AG04450 (cell line): ENCODE results near the gene SUDS3. TPM values are rescaled to one million over a fixed set of nuclear protein-coding genes. Genes with fewer than 3 reads are reported as not detected.
A peak's percentile ranks its signal among the peaks of the same experiment; 100 is the strongest.

Experiments used
- CTCF ChIA-PET: fragments of 300-600, 350-600 bp; formaldehyde crosslinking; extraction: SDS; loops from one replicate; lab custom pipeline; 2022; ENCODE audit warnings: antibody characterized with exemption, inconsistent platforms; lab: Charles Lee
- POLR2A ChIA-PET: fragments of 350-600 bp; formaldehyde crosslinking; extraction: SDS; loops from one replicate; lab custom pipeline; 2021; ENCODE audit warnings: antibody characterized with exemption, inconsistent platforms; lab: Yijun Ruan, JAX
- DNase-seq: peaks from one replicate; pipeline ENCODE4 v3.0.0-alpha.2; 2011; ENCODE audit warnings: low read depth, low spot score
- H3K27ac ChIP-seq: one replicate; pipeline ENCODE4 v1.5.1; 2012; ENCODE audit warnings: low read depth, low read length, control low read depth
- H3K27me3 ChIP-seq: one replicate; pipeline ENCODE4 v1.6.0; 2012; ENCODE audit warnings: low read length; ENCODE audit not compliant: control insufficient read depth, insufficient read depth
- H3K4me3 ChIP-seq: 2 replicates; pipeline ENCODE4 v1.5.1; 2011; ENCODE audit warnings: mild to moderate bottlenecking, low read depth, low read length, control low read depth
- H3K9me3 ChIP-seq: 2 replicates; pipeline ENCODE4 v1.5.1; 2012; ENCODE audit warnings: low read length; ENCODE audit not compliant: control insufficient read depth, insufficient read depth
- CTCF ChIP-seq: IDR thresholded peaks from 2 replicates; pipeline ENCODE4 v1.5.1; 2011; ENCODE audit warnings: low read depth, low read length, control low read depth, inconsistent platforms
- polyA plus RNA-seq: library from polyadenylated mRNA; depleted of rRNA; stranded (reverse); fragments of >200 nt; gene quantifications from 2 replicates; pipeline ENCODE4 v1.2.3, GENCODE V29; 2011

Gene SUDS3
- polyA plus RNA-seq, 1 experiment, result 28.9 TPM

- TF ChIP-seq CTCF, result no peak
- ChIA-PET CTCF (interaction anchor here (0.6 to 1.9 kb wide), 5 partner anchors 9 to 203 kb away, joined by 3 to 10 read pairs (median 4); no protein-coding TSS in a partner anchor), POLR2A (interaction anchor here (0.6 to 0.7 kb wide), 2 partner anchors 10 to 63 kb away, joined by 3 to 6 read pairs; no protein-coding TSS in a partner anchor)
- Histone ChIP-seq H3K9me3 (peaks cover 2% of the 10 kb centered on the region; the same call in 1 of the 2 replicates), H3K4me3 (no peak overlapping the region), H3K27me3 (no peaks in the 10 kb centered on the region), H3K27ac (no peak overlapping the region)
- DNase-seq, result no peak
Observed at GRCh38 chr12:118368821-118369220, 7.5 kb upstream of the SUDS3 start.

- H3K4me3 ChIP-seq, result peak overlapping the region; percentile 92
- no peak overlapping the region for H3K27ac ChIP-seq
- ChIA-PET POLR2A (interaction anchor here (1.1 kb wide), 1 partner anchor 64 kb away, joined by 9 read pairs; no protein-coding TSS in a partner anchor), CTCF (interaction anchor here (0.8 to 1.9 kb wide), 5 partner anchors 7 to 206 kb away, joined by 4 to 10 read pairs (median 5); no protein-coding TSS in a partner anchor)
- no peak for DNase-seq
- no peaks in the 10 kb centered on the region for H3K27me3 ChIP-seq
- no peak for TF ChIP-seq CTCF
- H3K9me3 ChIP-seq, result peaks cover 2% of the 10 kb centered on the region; the same call in 1 of the 2 replicates
Observed at GRCh38 chr12:118370601-118371000, 5.8 kb upstream of the SUDS3 start.

GRCh38 chr12:118371321-118372282, 4.8 kb upstream of the SUDS3 start:
- ChIA-PET CTCF (interaction anchor here (0.8 to 1.6 kb wide), 4 partner anchors 13 to 207 kb away, joined by 4 to 10 read pairs (median 4); no protein-coding TSS in a partner anchor), POLR2A (interaction anchor here (0.8 to 1.1 kb wide), 2 partner anchors 12 to 65 kb away, joined by 3 to 9 read pairs; no protein-coding TSS in a partner anchor)
- Histone ChIP-seq H3K27ac (no peak overlapping the region), H3K27me3 (no peaks in the 10 kb centered on the region), H3K4me3 (peak overlapping the region; percentile 92), H3K9me3 (peaks cover 2% of the 10 kb centered on the region; the same call in 1 of the 2 replicates)
- DNase-seq, result no peak
- TF ChIP-seq CTCF, result no peak

- TF ChIP-seq CTCF, result no peak
- Histone ChIP-seq H3K27me3 (no peaks in the 10 kb centered on the region), H3K9me3 (peaks cover 2% of the 10 kb centered on the region; the same call in 1 of the 2 replicates), H3K27ac (peak within 1 kb of the TSS; percentile 57), H3K4me3 (peak within 1 kb of the TSS; percentile 92)
- CTCF ChIA-PET, result interaction anchor here (0.7 to 2.4 kb wide), 4 partner anchors 32 to 207 kb away, joined by 3 to 26 read pairs (median 4); no protein-coding TSS in a partner anchor
- DNase-seq, result peak; percentile 96
- POLR2A ChIA-PET, result interaction anchor here (0.7 to 1.7 kb wide), 9 partner anchors 14 to 248 kb away, joined by 3 to 10 read pairs (median 5); no protein-coding TSS in a partner anchor
Observed at GRCh38 chr12:118372541-118373495, 3.5 kb upstream of the SUDS3 start, which contains the start of gene TAOK3. TAOK3 (minus strand) TSS chr12:118372907; CDS start chr12:118255567, 117,340 bp downstream.
